Measurements from ENCODE around the gene UTP4. TPM values are rescaled to one million over a fixed set of nuclear protein-coding genes. Genes with fewer than 3 reads are reported as not detected.

The UTP4 gene
- total RNA-seq, 1 donor = 29.3 TPM

DNA sequence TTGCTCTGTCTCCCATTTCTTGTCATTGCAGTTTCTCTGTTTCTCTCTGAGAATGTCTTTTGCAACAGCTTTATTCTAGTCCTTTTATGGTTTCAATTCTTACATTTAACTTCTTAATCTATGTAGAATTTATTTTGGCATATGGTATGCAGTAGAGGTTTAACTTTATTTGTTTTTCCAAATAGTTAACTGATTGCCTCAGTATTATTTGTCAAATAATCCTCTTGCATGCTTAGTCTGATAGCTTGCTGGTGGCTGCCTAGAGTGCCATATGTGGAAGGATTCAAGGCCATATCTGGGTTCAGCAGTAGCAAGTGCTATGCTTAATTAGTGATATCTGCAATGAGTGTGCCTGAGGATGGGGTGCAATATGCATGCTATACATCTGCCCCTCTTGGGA is 61.4 kb downstream of the UTP4 start:
- TF ChIP-seq, protein P1, sequence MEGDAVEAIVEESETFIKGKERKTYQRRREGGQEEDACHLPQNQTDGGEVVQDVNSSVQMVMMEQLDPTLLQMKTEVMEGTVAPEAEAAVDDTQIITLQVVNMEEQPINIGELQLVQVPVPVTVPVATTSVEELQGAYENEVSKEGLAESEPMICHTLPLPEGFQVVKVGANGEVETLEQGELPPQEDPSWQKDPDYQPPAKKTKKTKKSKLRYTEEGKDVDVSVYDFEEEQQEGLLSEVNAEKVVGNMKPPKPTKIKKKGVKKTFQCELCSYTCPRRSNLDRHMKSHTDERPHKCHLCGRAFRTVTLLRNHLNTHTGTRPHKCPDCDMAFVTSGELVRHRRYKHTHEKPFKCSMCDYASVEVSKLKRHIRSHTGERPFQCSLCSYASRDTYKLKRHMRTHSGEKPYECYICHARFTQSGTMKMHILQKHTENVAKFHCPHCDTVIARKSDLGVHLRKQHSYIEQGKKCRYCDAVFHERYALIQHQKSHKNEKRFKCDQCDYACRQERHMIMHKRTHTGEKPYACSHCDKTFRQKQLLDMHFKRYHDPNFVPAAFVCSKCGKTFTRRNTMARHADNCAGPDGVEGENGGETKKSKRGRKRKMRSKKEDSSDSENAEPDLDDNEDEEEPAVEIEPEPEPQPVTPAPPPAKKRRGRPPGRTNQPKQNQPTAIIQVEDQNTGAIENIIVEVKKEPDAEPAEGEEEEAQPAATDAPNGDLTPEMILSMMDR (IDR thresholded peaks at IDR 0.05; ENCODE audit: insufficient read depth, low read length) = no peak
- H3K4me3 ChIP-seq (ENCODE audit: low read depth, low read length) = no peak overlapping the region
- DNase-seq (ENCODE audit: low read depth) = peak; percentile 38

DNA sequence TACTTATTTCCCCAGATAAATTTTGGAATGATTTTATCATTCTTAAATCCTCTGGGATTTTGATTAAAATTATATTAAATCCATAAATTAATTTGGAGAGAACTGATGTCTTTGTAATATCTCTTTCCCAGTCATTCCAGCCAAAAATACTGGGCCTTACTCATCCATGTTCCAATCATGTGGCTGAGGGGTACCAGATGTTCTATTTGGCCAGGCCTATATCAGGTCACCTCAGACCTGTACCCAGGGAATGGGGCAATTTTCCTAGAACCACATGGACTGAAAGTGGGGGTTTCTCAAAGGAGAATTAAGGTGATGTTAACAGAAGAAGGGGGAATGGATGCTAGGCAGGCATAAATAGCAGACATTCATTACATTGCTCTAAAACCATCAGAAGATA is 62.0 kb downstream of the UTP4 start:
- no peak overlapping the region for H3K4me3 ChIP-seq (ENCODE audit: low read depth, low read length)

DNA sequence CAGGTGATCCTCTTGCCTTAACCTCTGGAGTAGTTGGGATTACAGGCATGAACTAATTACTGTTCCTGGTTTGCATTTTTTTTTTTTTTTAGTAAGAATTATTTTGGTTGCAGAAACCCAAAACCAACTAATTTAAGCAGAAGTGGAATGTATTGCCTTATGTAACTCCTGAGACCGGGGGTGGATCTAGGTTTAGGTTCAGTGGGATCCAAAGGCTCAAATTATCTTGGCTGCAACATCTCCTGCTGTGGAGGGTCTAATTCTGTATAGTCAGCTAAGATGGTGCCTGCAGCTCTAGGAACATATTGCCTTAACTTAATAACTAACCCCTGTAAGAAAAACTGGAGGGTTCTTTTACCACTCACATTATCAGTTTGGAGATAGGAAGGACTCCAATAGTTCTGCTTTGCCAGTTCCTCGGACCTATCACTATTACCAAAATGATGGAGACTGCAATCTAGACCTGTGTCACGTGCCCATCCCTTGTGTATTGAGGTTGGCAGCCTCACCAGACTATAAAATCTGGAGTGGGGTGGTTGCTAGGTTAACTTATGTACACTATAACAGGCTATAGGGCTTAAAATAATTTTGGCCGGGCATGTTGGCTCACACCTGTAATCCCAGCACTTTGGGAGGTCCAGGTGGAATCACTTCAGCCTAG is 63.0 kb downstream of the UTP4 start:
- TF ChIP-seq, protein P1 (IDR thresholded peaks at IDR 0.05; ENCODE audit: insufficient read depth, low read length) = no peak
- no peak for DNase-seq (ENCODE audit: low read depth)
- no peak overlapping the region for H3K4me3 ChIP-seq (ENCODE audit: low read depth, low read length)

More for the DNA sequence above, 62.0 kb downstream of the UTP4 start:
- TF ChIP-seq, protein P1 (IDR thresholded peaks at IDR 0.05; ENCODE audit: insufficient read depth, low read length) = no peak
- DNase-seq (ENCODE audit: low read depth) = peak; percentile 46

DNA sequence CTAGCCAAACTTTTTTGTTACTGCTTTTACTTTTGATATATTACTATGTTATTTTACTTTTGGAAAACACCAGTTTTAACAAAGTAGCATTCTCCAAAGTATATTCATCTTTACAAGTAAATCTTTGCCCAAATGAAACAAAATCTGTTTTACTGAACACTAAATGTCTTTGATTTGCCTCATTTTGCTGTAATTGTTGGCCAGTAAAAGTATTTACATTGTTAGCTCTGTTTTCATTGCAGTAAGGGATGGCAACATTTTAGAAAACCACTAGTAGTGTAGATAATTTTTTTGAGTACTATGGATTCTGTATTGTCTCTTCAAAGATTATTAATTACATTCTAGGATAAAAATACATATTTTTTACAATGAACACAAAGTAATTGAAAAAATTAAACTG is 65.1 kb downstream of the UTP4 start:
- TF ChIP-seq, protein P1 (IDR thresholded peaks at IDR 0.05; ENCODE audit: insufficient read depth, low read length) = no peak
- no peak for DNase-seq (ENCODE audit: low read depth)
- no peak overlapping the region for H3K4me3 ChIP-seq (ENCODE audit: low read depth, low read length)

DNA sequence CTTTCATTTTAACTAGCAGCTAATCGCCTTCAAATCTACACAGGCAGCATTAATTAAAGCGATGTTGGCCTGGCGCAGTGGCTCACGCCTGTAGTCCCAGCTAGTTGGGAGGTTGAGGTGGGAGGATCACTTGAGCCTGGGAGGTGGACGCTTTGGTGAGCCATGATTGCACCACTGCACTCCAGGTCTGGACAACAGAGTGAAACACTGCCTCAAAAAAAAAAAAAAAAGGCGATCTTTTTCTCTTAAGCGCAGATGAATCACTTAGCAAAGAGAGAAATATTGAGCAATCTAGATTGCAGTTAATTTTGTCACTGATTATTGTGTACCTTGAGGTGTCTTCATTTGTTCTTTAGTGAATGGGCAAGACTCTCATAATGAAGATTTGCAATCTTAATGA is 66.9 kb downstream of the UTP4 start:
- H3K4me3 ChIP-seq (ENCODE audit: low read depth, low read length) = no peak overlapping the region
- DNase-seq (ENCODE audit: low read depth) = peak; percentile 68
- TF ChIP-seq, protein P1 (IDR thresholded peaks at IDR 0.05; ENCODE audit: insufficient read depth, low read length) = no peak

DNA sequence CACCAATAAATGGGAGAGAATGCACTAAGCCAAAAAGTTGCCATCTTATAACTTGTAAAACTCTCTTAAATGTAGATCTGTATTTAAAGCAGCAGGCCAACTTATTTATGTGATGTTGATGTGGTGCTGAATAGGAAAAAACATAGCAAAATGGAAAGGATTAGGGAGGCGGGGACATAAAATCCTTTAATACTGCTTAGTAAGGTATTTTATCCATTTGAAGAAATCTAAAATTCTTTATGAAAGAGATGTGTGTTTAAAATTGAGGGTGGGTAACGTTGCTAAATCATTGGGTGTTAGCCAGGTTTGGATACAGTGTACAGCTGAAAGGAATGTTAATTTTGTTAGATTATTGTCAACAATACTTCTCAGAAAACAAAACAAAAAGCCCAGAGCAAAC is 68.8 kb downstream of the UTP4 start:
- TF ChIP-seq, protein P1 (IDR thresholded peaks at IDR 0.05; ENCODE audit: insufficient read depth, low read length) = no peak
- no peak overlapping the region for H3K4me3 ChIP-seq (ENCODE audit: low read depth, low read length)
- DNase-seq (ENCODE audit: low read depth) = no peak

DNA sequence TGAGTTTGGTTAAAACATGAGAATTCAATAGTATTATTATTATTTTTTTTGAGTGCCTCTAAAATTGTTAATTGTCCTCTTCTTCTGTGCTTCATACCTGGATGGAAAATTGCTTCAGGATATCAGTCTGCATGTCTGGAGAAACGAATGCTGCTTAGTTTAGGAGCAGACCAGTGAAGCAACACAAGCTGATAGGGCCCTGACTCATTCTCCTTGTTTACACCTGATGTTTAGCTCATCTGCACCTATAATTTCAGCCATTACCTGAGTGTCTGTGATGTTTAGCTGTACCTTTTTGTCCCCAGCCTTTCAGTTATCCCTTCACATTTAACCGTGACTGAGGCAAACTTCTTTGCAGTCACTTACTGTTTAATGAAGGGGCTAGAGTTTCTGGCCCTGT is 69.3 kb downstream of the UTP4 start:
- no peak for DNase-seq (ENCODE audit: low read depth)
- TF ChIP-seq, protein P1 (IDR thresholded peaks at IDR 0.05; ENCODE audit: insufficient read depth, low read length) = no peak
- no peak overlapping the region for H3K4me3 ChIP-seq (ENCODE audit: low read depth, low read length)
